ENCODE measurements around the gene ZNF219. TPM values are rescaled to one million over a fixed set of nuclear protein-coding genes. Genes with fewer than 3 reads are reported as not detected.
"Not testable (repeated sequence)": the region's sequence is repeated elsewhere in the genome, so short reads cannot be mapped to it uniquely, and the experiment has no call there.

ZNF219 gene
- total RNA-seq, 3 donors from 2014 or later: 5.5 to 7.0 (median 6.5) TPM

GRCh38 chr14:21040941-21041340 lies 57.5 kb downstream of the ZNF219 start:
- H3K4me1 Mint-ChIP-seq (ENCODE audit: low read depth): peaks cover 12% of the 10 kb centered on the region
- H3K4me3 Mint-ChIP-seq; H3K9me3 Mint-ChIP-seq; H3K36me3 Mint-ChIP-seq (ENCODE audit: insufficient read depth); H3K27me3 Mint-ChIP-seq (ENCODE audit: low read depth); ATAC-seq; DNase-seq: not testable (repeated sequence)

GRCh38 chr14:21040370-21040925 lies 58.0 kb downstream of the ZNF219 start:
- no peak for DNase-seq
- Mint-ChIP-seq H3K36me3 (ENCODE audit: insufficient read depth) (no peaks in the 10 kb centered on the region), H3K4me3 (no peak overlapping the region), H3K9me3 (no peaks in the 10 kb centered on the region), H3K27me3 (ENCODE audit: low read depth) (peaks cover 5% of the 10 kb centered on the region), H3K4me1 (ENCODE audit: low read depth) (peaks cover 12% of the 10 kb centered on the region)
- no peak for ATAC-seq

Other genes with a start within 250 kb of the ZNF219 start
- not detected for gene RNASE3, start 207.3 kb downstream of the ZNF219 start, total RNA-seq
- gene RNASE2, start 143.2 kb downstream of the ZNF219 start, total RNA-seq: not detected
- 100 to 1,000 TPM in 2 of 3 donors, 10 to 100 TPM in 1; 99.4 to 110 (median 105) TPM for gene METTL17, start 108.7 kb downstream of the ZNF219 start, total RNA-seq
- under 1 TPM in 1 of 3 donors, not detected in 2; 0.53 TPM for gene SLC39A2, start 99.4 kb downstream of the ZNF219 start, total RNA-seq
- gene NDRG2, start 73.6 kb downstream of the ZNF219 start, total RNA-seq: 1 to 10 TPM; 2.8 to 5.3 (median 3.5) TPM
- gene TPPP2, start 68.4 kb downstream of the ZNF219 start, total RNA-seq: not detected
- gene RNASE13, start 63.8 kb downstream of the ZNF219 start, total RNA-seq: not detected
- gene RNASE7, start 56.3 kb downstream of the ZNF219 start, total RNA-seq: not detected
- gene RNASE8, start 40.8 kb downstream of the ZNF219 start, total RNA-seq: not detected
- gene ARHGEF40, start 28.4 kb downstream of the ZNF219 start, total RNA-seq: under 1 TPM; 0.11 to 0.35 (median 0.23) TPM
- gene TMEM253, start 2.4 kb upstream of the ZNF219 start, total RNA-seq: not detected
- not detected for gene OR5AU1, start 57.4 kb upstream of the ZNF219 start, total RNA-seq
- gene HNRNPC, start 170.8 kb upstream of the ZNF219 start, total RNA-seq: 1,000 to 10,000 TPM; 1,181 to 1,256 (median 1,185) TPM
- gene RPGRIP1, start 181.4 kb upstream of the ZNF219 start, total RNA-seq: under 1 TPM in 2 of 3 donors, not detected in 1; 0.08 to 0.35 TPM